ENCODE results near the gene WWOX. TPM values are rescaled to one million over a fixed set of nuclear protein-coding genes. Genes with fewer than 3 reads are reported as not detected.
"Not testable (repeated sequence)": the region's sequence is repeated elsewhere in the genome, so short reads cannot be mapped to it uniquely, and the experiment has no call there.

The WWOX gene
- total RNA-seq, 2 experiments from 2014 or later: 19.9 to 29.4 TPM

DNA sequence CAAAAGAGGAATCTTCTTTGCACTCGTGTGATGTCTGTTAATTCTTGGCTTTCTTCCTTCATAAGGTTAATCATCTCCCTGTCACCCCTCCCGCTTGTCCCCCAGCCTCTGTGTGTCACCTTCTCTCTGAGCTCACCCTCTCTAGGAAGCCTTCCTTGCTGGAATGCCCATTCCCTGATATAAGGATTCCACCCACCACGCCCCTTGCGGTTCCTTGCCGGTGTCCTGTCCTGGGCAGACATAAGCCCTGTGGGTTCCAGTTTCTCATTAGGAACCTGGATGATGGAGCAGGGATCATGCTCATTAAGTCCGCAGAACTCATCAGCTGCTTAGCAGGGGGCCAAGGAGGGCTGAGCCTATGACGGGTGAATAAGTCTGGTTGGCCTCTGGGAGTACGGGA is 941.8 kb downstream of the WWOX start:
- DNase-seq (no peak), ATAC-seq (no peak)
- ChIA-PET CTCF (interaction anchor here (1.0 kb wide), 1 partner anchor 51 kb away, joined by 3 read pairs; no protein-coding TSS in a partner anchor), POLR2A (interaction anchor here (0.6 kb wide), 1 partner anchor 64 kb away, joined by 5 read pairs; no protein-coding TSS in a partner anchor)
- Mint-ChIP-seq H3K36me3 (ENCODE audit: low read depth) (no peaks in the 10 kb centered on the region), H3K9me3 (ENCODE audit: low read depth) (no peaks in the 10 kb centered on the region), H3K4me1 (peaks cover 32% of the 10 kb centered on the region), H3K27me3 (no peaks in the 10 kb centered on the region), H3K27ac (no peak overlapping the region), H3K4me3 (no peak overlapping the region)
- intact Hi-C loops (cut with DNase I, micrococcal nuclease): loop anchor here in 1 of 2 experiments (5.0 to 10.0 kb wide), 2 partner anchors 266 to 334 kb away; no protein-coding TSS in a partner anchor

- POLR2A ChIA-PET: interaction anchor here (1.2 kb wide), 1 partner anchor 28 kb away, joined by 3 read pairs; no protein-coding TSS in a partner anchor
- Mint-ChIP-seq H3K4me1 (peaks cover 40% of the 10 kb centered on the region), H3K27ac (peak overlapping the region; percentile 91), H3K36me3 (ENCODE audit: low read depth) (no peaks in the 10 kb centered on the region), H3K9me3 (ENCODE audit: low read depth) (no peaks in the 10 kb centered on the region), H3K4me3 (no peak overlapping the region), H3K27me3 (no peaks in the 10 kb centered on the region)
- intact Hi-C loops (cut with DNase I, micrococcal nuclease): loop anchor here in 1 of 2 experiments (5.0 to 10.0 kb wide), 2 partner anchors 267 to 335 kb away; no protein-coding TSS in a partner anchor
- no peak for DNase-seq
- no peak for ATAC-seq
- CTCF ChIA-PET: interaction anchor here (0.7 to 1.8 kb wide), 7 partner anchors 12 to 106 kb away, joined by 3 to 7 read pairs (median 3); no protein-coding TSS in a partner anchor
Measured at GRCh38 chr16:79042141-79042540, 942.7 kb downstream of the WWOX start.

- CTCF ChIA-PET: interaction anchor here (0.6 to 1.8 kb wide), 9 partner anchors 11 to 919 kb away, joined by 3 to 7 read pairs (median 3); no protein-coding TSS in a partner anchor
- Mint-ChIP-seq H3K27me3 (no peaks in the 10 kb centered on the region), H3K9me3 (ENCODE audit: low read depth) (no peaks in the 10 kb centered on the region), H3K4me3 (no peak overlapping the region), H3K4me1 (peaks cover 41% of the 10 kb centered on the region), H3K36me3 (ENCODE audit: low read depth) (no peaks in the 10 kb centered on the region), H3K27ac (peak overlapping the region; percentile 91)
- POLR2A ChIA-PET: interaction anchor here (0.7 to 1.2 kb wide), 3 partner anchors 27 to 367 kb away, joined by 3 to 4 read pairs (median 4); no protein-coding TSS in a partner anchor
- intact Hi-C loops (cut with DNase I, micrococcal nuclease): loop anchor here in 1 of 2 experiments (5.0 to 10.0 kb wide), 2 partner anchors 268 to 336 kb away; no protein-coding TSS in a partner anchor
- ATAC-seq: peak; percentile 90
- peak; percentile 74 for DNase-seq
Measured at GRCh38 chr16:79042886-79043285, 943.4 kb downstream of the WWOX start.

DNA sequence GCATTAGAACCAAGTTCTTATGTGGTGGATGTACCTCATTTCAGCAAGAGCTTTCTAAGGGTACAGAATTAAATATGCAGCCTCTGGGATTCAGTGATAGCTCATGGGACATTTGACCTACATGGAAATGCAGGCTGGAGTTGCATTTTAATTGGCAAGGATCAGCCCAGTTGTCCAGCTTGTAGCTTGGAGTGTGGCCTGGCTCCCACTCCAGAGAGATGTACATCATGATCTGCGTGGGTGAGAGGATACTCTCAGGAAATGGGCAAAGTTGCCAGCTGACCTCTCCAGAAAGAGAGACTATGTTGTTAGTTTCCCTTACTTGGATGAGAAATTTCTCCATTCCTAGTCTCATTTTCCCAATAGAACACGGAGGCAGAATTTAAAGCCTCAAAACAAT is 945.7 kb downstream of the WWOX start:
- Mint-ChIP-seq H3K9me3 (ENCODE audit: low read depth) (no peaks in the 10 kb centered on the region), H3K4me1 (peaks cover 37% of the 10 kb centered on the region), H3K4me3 (no peak overlapping the region), H3K27ac (no peak overlapping the region), H3K36me3 (ENCODE audit: low read depth) (no peaks in the 10 kb centered on the region), H3K27me3 (no peaks in the 10 kb centered on the region)
- no peak for DNase-seq
- POLR2A ChIA-PET: no interaction called here
- CTCF ChIA-PET: interaction anchor here (0.6 to 1.3 kb wide), 3 partner anchors 10 to 419 kb away, joined by 3 to 4 read pairs (median 3); no protein-coding TSS in a partner anchor
- no peak for ATAC-seq
- intact Hi-C loops (cut with DNase I, micrococcal nuclease): loop anchor here in 1 of 2 experiments (10.0 kb wide), 1 partner anchor 270 kb away; no protein-coding TSS in a partner anchor

- no peaks in the 10 kb centered on the region for H3K27me3 Mint-ChIP-seq
- no peaks in the 10 kb centered on the region for H3K36me3 Mint-ChIP-seq (ENCODE audit: low read depth)
- H3K4me1 Mint-ChIP-seq: peaks cover 34% of the 10 kb centered on the region
- DNase-seq (peak; percentile 28), ATAC-seq (peak; percentile 36)
- CTCF ChIA-PET: interaction anchor here (0.9 to 3.0 kb wide), 5 partner anchors 12 to 62 kb away, joined by 3 to 11 read pairs (median 3); no protein-coding TSS in a partner anchor
- H3K4me3 Mint-ChIP-seq: no peak overlapping the region
- POLR2A ChIA-PET: no interaction called here
- no peaks in the 10 kb centered on the region for H3K9me3 Mint-ChIP-seq (ENCODE audit: low read depth)
- no peak overlapping the region for H3K27ac Mint-ChIP-seq
- intact Hi-C loops (cut with DNase I, micrococcal nuclease): loop anchor here in 1 of 2 experiments (10.0 kb wide), 1 partner anchor 273 kb away; no protein-coding TSS in a partner anchor
Measured at GRCh38 chr16:79047337-79047736, 947.9 kb downstream of the WWOX start.

DNA sequence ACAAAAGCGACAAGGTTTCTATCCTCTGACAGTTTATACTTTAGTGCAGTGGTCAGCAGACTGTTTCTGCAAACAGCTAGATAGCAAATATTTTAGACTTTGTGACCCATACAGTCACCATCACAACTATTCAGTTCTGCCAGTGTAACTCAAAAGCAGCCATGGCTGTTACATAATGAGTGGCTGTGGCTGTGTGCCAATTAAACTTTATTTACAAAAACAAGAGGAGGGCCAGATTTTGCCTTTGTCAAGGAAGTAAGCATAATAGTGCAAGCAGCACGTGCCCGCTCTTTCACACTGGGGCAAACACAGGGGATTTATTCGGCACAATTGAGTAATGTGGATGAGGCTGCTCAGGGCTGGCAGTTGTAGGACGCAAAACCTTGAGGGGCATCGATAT is 949.6 kb downstream of the WWOX start:
- ATAC-seq (no peak), DNase-seq (no peak)
- H3K9me3 Mint-ChIP-seq (ENCODE audit: low read depth): no peaks in the 10 kb centered on the region
- H3K4me1 Mint-ChIP-seq: peaks cover 17% of the 10 kb centered on the region
- CTCF ChIA-PET: no interaction called here
- POLR2A ChIA-PET: no interaction called here
- H3K27ac Mint-ChIP-seq: no peak overlapping the region
- H3K36me3 Mint-ChIP-seq (ENCODE audit: low read depth): no peaks in the 10 kb centered on the region
- intact Hi-C loops (cut with DNase I, micrococcal nuclease): loop anchor here in 1 of 2 experiments (10.0 kb wide), 1 partner anchor 274 kb away; no protein-coding TSS in a partner anchor
- H3K4me3 Mint-ChIP-seq: no peak overlapping the region
- H3K27me3 Mint-ChIP-seq: no peaks in the 10 kb centered on the region

DNA sequence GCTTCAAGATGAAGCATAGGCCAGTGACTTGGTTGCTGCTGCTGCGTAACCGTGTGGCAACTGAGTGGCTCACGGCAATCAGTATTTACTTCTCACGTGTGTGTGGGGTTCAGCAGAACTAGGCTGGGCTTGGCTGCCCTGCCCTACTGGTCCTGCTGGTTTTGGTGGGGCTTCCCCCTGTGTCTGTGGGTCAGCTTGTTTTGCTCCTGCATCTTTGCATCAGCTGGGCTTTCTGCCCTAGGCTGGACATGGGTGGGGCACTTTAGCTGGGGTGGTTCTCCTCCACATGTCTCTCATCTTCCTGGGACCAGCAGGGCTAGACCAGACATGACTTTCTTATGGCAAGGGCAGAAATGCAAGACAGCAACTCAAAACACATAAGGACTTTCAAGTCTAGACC is 950.6 kb downstream of the WWOX start:
- POLR2A ChIA-PET: no interaction called here
- CTCF ChIA-PET: interaction anchor here (0.9 kb wide), 1 partner anchor 10 kb away, joined by 3 read pairs; no protein-coding TSS in a partner anchor
- intact Hi-C loops (cut with DNase I, micrococcal nuclease): no loop called here

GRCh38 chr16:79051313-79051712 is 951.9 kb downstream of the WWOX start:
- no peak overlapping the region for H3K4me3 Mint-ChIP-seq
- intact Hi-C loops (cut with DNase I, micrococcal nuclease): no loop called here
- no peaks in the 10 kb centered on the region for H3K9me3 Mint-ChIP-seq (ENCODE audit: low read depth)
- POLR2A ChIA-PET: no interaction called here
- no peaks in the 10 kb centered on the region for H3K27me3 Mint-ChIP-seq
- H3K27ac Mint-ChIP-seq: no peak overlapping the region
- DNase-seq: no peak
- no peak for ATAC-seq
- peaks cover 8% of the 10 kb centered on the region for H3K4me1 Mint-ChIP-seq
- no peaks in the 10 kb centered on the region for H3K36me3 Mint-ChIP-seq (ENCODE audit: low read depth)
- CTCF ChIA-PET: no interaction called here

More for the DNA sequence above, 950.6 kb downstream of the WWOX start:
- no peaks in the 10 kb centered on the region for H3K9me3 Mint-ChIP-seq (ENCODE audit: low read depth)
- no peaks in the 10 kb centered on the region for H3K36me3 Mint-ChIP-seq (ENCODE audit: low read depth)
- DNase-seq (no peak), ATAC-seq (no peak)
- peaks cover 13% of the 10 kb centered on the region for H3K4me1 Mint-ChIP-seq
- no peak overlapping the region for H3K4me3 Mint-ChIP-seq
- no peaks in the 10 kb centered on the region for H3K27me3 Mint-ChIP-seq
- no peak overlapping the region for H3K27ac Mint-ChIP-seq

GRCh38 chr16:79052198-79052597 is 952.7 kb downstream of the WWOX start:
- ATAC-seq; DNase-seq; H3K27ac Mint-ChIP-seq; H3K9me3 Mint-ChIP-seq (ENCODE audit: low read depth); H3K36me3 Mint-ChIP-seq (ENCODE audit: low read depth); H3K27me3 Mint-ChIP-seq; H3K4me3 Mint-ChIP-seq; CTCF ChIA-PET; POLR2A ChIA-PET; intact Hi-C loops (cut with DNase I, micrococcal nuclease); H3K4me1 Mint-ChIP-seq: not testable (repeated sequence)

DNA sequence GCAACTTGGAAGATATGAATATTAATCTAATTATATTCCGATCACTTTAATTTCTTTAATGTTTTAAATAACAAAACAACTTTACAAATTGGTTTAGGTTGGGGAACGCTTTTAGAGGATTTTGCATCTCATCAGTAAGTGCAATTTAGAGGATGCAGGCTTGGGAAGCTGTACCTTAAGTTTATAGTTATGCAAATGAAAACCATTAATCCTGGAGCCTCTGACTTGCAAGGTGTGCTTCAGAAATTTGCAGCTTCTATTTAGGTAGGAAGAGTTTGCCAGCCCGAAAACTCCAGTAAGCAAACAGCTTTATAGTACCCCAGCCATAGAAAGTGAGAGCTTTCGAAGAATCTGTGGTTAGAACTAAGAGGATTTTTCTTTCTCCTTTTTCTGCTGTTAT is 954.1 kb downstream of the WWOX start:
- no peak for DNase-seq
- intact Hi-C loops (cut with DNase I, micrococcal nuclease): no loop called here
- Mint-ChIP-seq H3K27me3 (no peaks in the 10 kb centered on the region), H3K27ac (no peak overlapping the region), H3K9me3 (ENCODE audit: low read depth) (no peaks in the 10 kb centered on the region), H3K4me1 (no peaks in the 10 kb centered on the region), H3K36me3 (ENCODE audit: low read depth) (no peaks in the 10 kb centered on the region), H3K4me3 (no peak overlapping the region)
- ATAC-seq: no peak
- ChIA-PET CTCF (interaction anchor here (0.9 to 1.0 kb wide), 2 partner anchors 11 to 16 kb away, joined by 3 to 6 read pairs; no protein-coding TSS in a partner anchor), POLR2A (interaction anchor here (0.7 kb wide), 1 partner anchor 218 kb away, joined by 4 read pairs; no protein-coding TSS in a partner anchor)

DNA sequence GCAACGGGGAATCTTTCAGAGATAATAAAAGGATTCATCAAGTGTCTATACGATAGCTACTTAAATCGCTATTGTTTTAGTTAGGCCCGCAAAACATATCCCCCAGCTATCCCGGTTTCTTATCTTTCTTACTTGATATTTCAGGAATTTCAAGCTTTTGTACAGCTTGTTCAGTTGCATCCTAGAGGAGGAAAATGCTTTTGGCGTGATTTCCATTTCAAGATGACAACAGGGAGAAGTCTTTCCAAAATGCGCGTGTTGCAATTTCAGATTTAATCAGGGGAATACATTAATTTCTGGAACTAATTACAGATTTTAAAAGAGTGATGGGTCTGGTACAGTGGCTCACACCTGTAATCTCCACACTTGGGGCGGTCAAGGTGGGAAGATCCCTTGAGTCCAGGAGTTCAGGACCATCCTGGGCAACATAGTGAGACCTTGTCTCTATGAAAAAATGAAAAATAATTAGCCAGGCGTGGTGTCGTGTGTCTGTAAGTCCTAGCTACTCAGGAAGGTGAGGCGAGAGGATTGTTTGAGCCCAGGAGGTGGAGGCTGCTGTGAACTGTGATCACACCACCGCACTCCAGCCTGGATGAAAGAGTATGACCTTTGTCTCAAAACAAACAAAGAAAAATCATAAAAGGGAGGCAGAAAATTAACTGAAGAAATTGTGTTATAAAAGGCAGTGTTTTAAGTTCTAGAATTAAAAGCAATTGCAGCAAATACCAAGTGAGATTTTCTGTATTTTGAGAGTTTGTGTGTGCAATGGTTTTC is 954.9 kb downstream of the WWOX start:
- intact Hi-C loops (cut with DNase I, micrococcal nuclease): no loop called here
- DNase-seq (no peak), ATAC-seq (no peak)
- Mint-ChIP-seq H3K4me3 (no peak overlapping the region), H3K9me3 (ENCODE audit: low read depth) (no peaks in the 10 kb centered on the region), H3K36me3 (ENCODE audit: low read depth) (no peaks in the 10 kb centered on the region), H3K27ac (no peak overlapping the region), H3K27me3 (no peaks in the 10 kb centered on the region), H3K4me1 (no peaks in the 10 kb centered on the region)
- ChIA-PET CTCF (interaction anchor here (0.6 to 1.0 kb wide), 3 partner anchors 12 to 550 kb away, joined by 3 to 6 read pairs (median 3); no protein-coding TSS in a partner anchor), POLR2A (interaction anchor here (0.7 kb wide), 1 partner anchor 217 kb away, joined by 4 read pairs; no protein-coding TSS in a partner anchor)
